NCI-H2171 (cell line): ENCODE results near the gene SMIM36.
"Not testable (repeated sequence)": the region's sequence is repeated elsewhere in the genome, so short reads cannot be mapped to it uniquely, and the experiment has no call there.

Experiments
- DNase-seq: peaks from one replicate; lab custom pipeline; 2025; lab: John Stamatoyannopoulos, UW

SMIM36 gene

DNA sequence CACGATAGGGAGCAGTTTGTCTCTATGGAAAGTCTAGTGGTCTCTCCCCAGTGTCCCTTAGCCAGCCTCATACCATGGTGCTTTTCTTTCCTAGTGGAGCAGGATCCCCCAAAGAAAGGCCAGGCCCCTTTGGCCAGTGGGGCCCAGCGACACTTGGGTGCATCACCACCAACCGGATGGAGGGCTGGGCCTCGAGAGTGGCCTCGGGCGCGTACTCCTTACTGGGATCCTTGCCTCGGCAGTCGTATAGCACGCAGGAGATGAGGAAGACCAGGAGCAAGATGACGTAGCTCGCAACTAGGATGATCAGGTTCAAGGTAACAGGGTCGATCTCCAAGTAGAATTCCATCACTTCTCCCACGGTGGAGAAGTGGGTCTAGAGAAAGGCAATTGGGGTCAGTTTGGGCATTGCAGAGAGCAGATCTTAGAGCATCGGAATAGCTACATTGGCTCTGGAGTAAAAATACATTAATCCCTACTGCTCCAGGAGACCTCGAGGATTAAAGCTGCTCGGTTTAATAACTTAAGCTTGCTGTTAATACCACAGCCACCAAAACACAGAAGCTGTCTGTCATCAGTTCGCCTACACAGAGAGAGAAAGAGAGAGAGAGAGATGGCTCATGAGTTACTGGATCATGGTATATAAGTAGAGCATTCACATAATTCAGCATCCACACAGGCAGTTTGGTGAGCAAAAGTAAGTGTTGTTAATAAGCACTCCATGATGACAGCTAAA lies at the start of gene SMIM36:
TSS of gene SMIM36 (minus strand) at position 467 of the 736 bp plus-strand sequence.
- DNase-seq: no peak

DNA sequence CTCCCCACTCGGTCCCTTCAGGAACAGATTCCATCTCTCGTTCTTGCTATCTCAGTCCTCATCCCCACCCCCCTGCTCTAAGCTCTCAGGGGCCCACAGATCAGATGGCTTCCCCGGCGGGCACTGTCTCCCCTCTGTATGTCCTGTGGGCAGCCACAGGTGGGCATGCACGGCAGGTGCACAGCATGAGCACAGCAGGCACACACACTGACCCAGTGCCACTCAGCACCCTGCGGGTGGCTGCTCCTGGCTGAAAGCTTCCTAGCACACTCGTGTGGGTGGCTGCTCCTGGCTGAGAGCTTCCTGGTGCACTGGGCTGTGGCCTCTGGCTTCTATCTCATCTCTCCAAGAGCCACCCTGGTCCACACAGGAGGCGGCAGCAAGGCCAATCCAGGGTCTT lies 44.5 kb upstream of the SMIM36 start:
- no peak for DNase-seq

DNA sequence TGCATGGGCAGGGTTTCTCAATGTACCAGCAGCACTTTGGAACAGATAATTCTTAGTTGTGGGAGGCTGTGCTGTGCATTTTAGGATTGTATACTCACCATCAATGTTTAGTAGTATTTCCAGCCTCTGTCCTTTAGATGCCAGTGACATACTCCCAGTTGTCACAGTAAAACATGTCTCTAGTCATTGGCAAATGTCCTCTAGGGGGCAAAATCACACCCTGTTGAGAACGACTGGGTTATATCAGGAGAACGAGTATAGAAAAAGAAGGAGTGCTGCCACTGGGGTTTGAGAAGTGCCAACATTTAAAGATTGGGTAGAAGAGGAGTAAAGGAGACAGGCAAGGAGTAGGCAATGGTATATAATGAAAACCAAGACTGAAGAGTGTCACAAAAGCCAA lies 37.9 kb upstream of the SMIM36 start:
- no peak for DNase-seq

DNA sequence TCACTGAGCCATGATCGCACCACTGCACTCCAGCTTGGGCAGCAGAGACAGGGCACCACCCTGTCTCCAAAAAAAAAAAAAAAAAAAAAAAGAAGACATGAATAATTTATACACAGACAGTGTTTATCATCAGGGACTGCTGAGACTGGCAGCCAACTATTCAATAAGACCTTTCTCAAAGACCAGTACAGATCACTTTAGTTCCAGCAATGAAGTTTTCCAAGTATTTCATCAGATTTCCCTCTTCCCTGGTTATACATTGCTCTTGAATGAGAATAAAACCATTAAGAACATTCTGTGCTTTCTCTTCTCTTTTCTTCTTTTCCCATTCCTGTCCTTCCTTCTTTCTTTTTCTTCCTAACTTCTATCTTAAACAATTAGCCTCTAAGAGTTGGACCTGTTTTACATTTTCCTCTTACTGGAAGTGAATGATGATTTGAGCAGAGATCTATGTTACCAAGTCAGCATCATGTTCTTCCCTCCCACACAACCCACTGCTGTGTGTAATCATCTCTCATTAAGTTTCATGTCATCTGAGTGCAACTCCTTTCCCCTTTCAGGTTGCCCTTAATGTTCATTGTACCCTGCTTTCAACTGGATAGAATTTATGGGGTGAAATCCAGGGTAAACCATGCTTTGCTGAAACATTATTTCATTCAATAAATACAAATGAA lies 35.9 kb upstream of the SMIM36 start:
- no peak for DNase-seq

DNA sequence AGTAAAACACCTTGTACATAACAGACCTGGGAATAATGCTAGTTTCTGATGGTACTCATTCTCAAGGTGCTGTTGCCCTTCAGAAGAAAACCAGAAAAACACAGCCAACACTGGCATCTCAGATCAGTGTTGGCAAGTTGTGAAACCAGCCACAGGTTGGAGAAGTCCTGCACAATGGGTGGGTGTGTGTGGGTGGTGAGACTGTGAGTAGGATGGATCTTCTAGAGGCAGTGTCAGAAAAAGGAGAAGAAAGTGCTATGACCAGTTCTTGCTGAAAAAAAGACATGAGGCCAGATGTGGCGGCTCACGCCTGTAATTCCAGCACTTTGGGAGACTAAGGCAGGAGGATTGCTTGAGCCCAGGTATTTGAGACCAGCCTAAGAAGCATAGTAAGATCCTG lies 35.2 kb upstream of the SMIM36 start:
- DNase-seq: no peak

DNA sequence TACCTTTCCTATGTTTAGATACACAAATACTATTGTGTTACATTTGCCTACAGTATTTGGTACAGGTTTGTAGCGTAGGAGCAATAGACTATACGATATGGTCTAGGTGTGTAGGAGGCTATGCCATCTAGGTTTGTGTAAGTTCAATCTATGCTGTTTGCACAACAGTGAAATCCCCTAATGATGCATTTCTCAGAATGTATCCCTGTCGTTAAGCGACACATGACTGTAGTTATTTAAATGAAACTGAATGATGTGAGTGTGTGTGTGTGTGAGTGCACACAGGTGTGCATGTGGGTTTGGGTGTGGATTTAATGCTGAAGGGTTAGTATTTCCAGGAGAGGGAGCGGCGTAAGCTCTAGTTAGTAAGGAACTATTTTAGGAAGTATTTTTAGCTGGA lies 34.6 kb upstream of the SMIM36 start:
- DNase-seq: no peak

DNA sequence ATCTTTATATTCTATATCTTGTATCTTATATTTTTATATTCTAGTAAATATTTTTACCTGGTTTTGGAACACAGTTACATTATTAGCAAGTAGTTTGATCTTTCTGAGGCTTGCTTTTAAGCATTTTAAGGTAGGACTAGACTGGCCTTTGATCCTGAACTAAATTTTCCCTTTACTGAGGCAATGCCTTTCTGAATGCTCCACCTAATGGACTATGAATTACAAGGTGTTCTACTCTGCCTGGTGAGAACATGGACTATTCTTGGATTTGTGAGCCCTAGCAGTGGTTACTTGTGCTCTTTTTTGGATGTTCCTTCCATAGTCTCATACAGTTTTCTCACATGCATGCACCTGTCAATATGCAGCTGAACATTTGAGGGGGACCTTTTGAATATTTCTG lies 32.5 kb upstream of the SMIM36 start:
- no peak for DNase-seq

DNA sequence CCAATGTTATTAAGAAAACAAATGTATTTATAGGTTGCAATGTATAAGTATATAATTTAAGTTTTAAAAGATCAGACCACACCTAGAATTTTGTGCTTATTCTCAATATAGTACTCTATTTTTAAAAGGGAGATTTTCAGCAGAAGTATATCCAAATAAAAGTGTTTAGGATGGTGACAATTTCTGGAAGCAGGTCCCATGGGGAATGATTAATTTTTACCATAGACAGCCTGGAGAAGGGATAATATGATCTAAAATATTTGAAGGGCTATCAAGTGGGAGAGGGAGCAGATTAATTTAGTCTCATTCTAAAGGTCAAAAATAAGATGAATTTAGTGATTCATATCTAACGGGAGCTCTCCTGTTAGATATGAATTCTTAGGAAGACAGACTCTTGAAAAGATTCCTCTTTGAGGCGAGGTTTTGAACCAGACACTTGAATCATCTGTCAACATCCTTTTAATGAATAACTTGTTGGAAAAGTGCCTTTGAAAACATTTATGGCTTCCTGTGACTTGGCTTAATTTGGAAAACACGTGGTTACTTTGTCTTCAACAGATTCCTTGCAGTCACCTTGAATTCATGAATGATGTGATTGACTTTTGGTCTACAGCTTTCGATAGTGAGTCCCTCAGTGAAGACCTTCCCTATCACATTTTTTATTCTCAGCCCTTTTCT lies 29.3 kb upstream of the SMIM36 start:
- no peak for DNase-seq

DNA sequence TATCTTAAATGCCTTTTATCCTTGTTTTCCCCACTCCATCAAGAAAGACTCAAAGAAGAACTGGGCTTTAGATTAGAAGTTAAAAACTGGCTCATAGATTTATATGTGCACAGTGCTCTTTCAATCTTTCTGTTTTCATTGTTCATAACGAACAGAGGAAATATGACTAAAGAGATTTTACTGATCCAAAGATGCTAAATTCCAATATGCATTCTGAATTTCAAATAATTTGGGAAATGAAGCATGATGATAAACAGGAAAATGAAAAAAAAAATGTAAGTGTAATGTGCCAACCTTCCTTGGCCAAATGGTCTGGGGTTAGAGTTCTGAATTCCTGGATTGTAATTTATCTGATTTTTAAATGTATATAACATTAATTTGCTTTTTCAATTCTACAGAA lies 25.0 kb upstream of the SMIM36 start:
- no peak for DNase-seq

DNA sequence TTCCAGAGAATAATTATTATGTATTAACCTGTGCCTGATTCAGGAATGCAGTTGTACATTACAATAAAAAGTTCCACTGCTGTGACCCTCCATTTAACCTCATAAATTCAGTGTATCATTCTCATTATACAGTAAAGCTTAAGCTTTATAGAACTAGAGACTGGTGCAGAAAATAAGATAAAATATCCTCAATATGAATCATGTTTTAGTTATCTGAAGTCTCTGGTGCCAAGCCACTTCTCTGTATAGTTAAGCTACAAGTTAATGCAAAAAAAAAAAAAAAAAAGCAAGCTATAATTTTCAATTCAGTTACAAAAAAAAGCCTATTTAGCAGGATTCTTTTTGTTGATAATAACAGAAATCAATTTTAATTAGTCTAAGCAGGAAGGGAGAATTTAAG lies 22.4 kb upstream of the SMIM36 start:
- DNase-seq: no peak

DNA sequence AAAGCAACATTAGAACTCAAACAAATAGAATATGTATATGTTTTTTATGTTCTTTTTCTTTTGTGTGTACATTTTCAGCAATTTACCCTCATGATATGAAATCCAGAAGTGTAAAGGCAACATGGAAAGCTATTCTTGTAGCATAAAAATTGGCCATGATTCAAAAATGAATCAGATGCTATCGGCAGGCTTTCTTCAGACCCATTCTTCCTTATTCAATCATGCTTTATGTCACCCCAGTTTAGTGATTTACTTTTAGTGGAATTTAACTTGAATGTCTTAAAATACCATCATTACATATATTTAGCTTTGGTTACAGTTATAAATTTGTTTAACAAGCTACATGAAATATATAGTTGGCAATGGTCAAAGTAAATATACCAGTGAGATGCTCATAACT lies 21.4 kb upstream of the SMIM36 start:
- no peak for DNase-seq

DNA sequence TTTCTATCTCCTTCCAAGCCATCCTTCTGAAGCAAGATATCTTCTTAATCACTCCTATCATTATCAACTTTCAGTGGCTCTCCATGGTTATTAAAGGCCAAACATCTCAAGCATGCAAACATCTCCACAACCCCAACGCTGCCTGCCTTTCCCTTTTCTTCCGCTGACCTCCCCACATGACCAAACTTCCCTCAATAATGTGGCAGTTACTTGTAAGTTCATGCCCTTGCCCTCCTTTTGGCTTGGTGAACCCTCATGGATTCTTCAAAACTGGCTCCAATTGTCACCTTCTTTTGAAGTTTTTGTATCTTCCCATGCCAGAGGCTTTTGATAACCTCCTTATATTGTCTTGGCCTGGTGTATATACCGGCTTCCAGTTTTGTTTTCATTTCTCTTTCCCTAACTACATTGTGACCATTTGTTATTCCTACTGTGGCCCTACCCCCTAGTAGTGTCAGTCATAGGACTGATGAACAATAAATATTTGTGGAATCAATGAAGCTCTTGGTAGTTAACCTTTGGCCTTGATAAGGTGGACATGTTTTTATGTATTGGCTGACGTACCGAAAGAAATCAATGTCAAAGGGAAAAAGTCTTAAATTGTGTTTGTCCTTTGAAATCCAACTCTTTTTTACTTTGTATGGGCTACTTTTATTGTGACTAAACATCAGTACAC lies 19.9 kb upstream of the SMIM36 start:
- no peak for DNase-seq

DNA sequence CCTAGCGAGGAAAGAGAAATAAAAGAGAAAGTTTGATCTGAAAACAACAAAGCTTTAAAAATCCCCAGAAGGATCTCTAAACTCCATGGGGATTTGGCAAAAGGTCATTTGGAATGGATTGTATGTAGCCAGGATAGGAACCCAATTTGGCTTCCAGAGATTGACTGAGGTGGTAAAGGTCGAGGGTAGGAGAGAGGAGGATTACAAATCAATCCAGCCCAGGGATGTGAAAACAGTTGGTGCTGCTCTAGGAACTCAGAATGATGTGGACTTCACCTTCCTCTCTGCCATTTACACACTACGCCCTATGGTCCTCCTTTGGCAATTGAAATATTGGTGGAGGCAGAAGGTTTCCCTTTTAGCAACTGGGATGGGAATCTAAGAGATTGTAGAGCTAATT lies 18.8 kb upstream of the SMIM36 start:
- DNase-seq: no peak

DNA sequence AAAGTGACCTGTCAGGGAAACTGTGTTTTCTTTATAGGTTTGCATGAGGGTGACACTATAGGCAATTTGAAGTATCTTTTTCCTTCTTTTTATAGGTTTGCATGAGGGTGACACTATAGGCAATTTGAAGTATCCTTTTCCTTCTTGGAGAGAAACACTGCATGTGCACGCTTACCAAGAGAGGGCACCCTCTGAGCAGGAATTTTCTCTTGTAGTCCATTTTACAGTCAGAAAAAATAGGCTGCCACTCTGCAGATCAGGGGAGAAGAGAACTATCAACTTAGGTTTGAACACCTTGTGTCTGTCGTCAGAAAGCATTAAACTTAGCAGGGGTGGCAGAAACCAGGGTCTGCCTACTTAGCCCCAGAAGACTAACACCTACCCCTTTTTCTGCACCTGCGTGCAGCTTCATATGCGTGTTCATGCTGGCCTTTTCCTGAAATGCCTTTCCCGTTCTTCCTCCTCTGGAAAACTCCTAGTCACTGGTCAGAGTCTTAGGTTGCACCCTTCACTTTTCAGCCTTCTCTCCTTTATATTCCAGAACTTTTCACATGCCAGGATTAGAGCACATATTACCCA lies 16.4 kb upstream of the SMIM36 start:
- DNase-seq: peak; percentile 4

DNA sequence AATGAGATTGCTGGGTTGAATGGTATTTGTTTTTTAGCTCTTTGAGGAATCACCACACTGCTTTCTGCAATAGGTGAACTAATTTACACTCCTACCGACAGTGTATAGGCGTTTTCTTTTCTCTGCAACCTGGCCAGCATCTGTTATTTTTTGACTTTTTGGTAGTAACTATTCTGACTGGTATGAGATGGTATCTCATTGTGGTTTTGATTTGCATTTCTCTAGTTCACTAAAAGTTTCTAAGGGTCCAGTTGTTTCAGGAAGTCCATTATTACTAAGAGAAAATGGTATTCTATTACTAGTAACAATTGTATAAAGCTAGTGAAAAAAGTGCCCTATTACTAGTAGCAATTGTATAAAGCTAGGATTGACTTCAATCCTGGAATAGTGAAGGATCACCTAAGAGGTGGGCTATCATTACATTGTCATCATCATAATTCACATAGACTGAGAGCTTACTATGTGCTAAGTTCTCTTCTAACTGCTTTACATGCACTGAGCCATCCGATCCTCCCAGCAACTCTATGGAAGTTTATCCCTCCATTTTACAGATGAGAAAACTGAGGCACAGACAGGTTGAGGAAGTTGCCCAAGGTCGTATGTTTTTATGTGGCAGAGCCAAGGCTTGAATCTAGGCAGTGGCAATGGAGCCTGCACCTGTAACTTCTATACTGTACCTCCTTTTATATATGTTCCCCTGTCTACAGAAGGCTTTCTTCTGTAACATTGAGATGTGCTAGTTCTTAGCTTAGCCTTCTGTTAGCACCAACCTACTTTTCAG lies 13.4 kb upstream of the SMIM36 start:
- no peak for DNase-seq

DNA sequence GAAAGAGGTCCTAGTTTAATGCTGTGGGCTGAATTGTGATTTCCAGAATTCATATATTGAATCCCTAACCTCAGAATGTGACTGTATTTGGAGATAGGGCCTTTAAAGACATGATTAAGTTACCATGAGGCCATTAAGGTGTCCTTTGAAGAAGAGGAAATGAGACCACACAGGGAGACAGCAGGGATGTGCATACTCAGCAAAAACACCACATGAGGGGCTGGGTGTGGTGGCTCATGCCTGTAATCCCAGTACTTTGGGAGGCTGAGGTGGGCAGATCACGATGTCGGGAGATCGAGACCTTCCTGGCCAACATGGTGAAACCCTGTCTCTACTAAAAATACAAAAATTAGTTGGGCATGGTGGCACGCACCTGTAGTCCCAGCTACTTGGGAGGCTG lies 11.8 kb upstream of the SMIM36 start:
- not testable (repeated sequence) for DNase-seq

DNA sequence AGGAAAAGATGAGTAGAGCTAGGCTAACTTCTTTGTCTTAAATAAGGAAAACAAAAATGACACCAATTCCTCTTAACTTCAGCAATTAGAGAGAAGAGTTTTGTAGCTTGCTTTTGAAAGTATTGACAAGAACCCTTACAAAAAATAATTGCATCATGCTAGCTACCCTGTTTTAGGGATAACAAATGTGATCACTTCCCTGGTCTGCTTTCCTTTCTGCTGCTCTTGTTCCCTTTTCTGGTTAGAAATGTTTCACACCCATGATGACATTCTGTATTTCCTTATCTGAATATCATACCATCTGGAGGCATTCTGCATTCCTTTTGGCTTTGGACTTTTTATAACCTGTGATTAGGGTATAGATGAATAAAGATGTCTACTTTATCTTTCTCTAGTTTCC lies 9.9 kb upstream of the SMIM36 start:
- no peak for DNase-seq

DNA sequence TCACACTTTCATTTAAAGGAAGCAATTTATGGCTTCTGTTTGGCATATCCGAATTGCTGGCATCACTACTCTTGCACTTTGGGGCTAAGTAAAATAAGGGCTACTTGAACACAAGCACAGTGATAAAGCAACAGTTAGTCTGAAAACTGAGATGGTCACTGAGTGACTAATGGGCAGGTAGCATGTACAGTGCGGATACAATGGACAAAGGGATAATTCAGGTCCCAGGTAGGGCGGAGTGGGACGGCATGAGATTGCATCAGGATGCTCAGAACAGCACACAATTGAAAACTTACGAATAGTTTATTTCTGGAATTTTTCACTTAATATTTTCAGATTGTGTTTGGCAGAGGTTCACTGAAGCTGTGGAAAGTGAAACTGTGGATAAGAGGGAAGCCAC lies 9.2 kb upstream of the SMIM36 start:
- no peak for DNase-seq

DNA sequence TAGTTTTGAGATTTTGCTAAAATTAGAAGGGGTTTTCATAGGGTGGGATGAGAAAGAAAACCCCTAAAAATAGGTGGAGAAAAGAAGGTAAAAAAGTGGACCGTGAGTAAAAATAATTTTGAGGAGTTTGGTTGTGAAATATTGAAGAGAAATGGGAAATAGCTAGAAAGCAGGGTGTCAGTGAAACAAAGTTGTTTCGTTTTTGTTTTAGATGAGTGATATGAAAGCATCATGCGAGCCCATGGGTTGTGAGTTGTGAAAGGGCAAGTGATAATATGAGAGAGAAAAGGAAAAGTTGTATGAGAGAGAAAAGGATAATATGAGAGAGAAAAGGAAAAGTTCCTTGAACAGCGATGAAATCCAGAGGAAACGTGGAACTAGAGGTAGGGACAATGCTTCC lies 7.3 kb upstream of the SMIM36 start:
- no peak for DNase-seq

DNA sequence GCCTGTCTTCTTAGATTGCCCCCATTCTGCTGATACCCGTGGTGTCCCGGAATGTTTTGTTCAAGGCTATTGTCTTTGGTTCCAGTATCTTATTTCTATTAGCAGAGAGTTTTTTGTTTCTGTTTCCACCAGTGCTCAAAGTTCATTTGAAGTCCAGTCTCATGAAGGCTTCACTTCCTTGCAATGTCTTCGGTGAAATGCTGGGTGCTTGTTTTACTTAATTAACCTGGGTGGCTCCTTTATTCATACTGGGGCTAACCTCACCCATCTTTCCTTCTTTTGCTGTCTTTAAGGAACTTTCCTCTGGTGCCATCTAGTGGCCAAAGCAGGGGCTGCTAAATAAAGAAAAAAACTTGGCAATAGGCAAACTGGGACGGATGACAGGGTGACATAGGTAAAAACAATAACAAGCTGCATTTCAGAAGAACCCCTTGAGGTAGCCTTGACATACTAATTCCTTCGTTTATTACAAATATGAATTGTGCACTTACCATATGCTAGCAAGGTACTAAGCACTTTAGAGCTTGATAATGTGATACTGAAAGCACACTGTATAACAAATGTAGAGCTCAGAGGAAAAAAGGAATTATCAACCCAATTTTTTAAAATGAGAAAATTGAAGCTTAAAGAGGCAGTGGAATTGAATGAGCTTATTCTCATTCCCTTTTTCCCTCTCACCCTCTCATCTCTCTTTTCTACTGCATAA lies 2.8 kb upstream of the SMIM36 start:
- DNase-seq: peak; percentile 51

DNA sequence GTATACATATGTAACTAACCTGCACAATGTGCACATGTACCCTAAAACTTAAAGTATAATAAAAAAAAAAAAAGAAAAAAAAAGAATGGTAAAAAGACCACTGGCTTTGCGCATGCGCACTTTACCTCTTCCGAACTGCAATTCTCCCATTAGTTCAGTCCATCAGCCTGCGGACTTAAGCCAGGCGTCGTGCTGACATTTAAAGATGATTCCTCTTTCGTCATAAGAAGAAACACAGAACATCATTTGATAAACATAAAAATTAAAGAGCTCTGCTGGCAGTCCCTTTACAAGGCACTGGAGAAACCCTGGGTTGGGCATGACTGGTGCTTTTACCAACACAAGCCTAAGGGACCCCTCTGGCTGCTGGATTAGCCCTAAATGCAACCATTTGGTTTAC lies 3.6 kb downstream of the SMIM36 start:
- DNase-seq: not testable (repeated sequence)
